Esophagus muscularis mucosa (tissue), 4 donors: Measurements from ENCODE around the gene LHPP. TPM values are rescaled to one million over a fixed set of nuclear protein-coding genes. Genes with fewer than 3 reads are reported as not detected.

Source experiments
- DNase-seq: peaks from one replicate; pipeline ENCODE4 v3.0.0-alpha.2; 2017; ENCODE audit errors: extremely low spot score
- H3K27ac ChIP-seq, 4 donors: fragments of 200-600 bp; sonication (generic); replicated peaks in 1 of 4; 1 replicate in 3 of 4; 2 replicates in 1 of 4; pipeline ENCODE4 v1.5.1; 2016 to 2019; ENCODE audit warnings: mild to moderate bottlenecking in 1 of 4
- H3K27me3 ChIP-seq, 4 donors: fragments of 200-600 bp; sonication (generic); one replicate each; pipeline versions ENCODE4 v1.5.1 to v1.6.0; 2016 to 2019
- H3K36me3 ChIP-seq, 4 donors: fragments of 200-600 bp; sonication (generic); one replicate each; pipeline ENCODE4 v1.5.1; 2016 to 2019
- H3K4me1 ChIP-seq, 4 donors: fragments of 200-600 bp; sonication (generic); one replicate each; pipeline ENCODE4 v1.5.1; 2016 to 2019
- H3K4me3 ChIP-seq, 4 donors: fragments of 200-600 bp; sonication (generic); 1 replicate in 2 of 4; 2 replicates in 2 of 4; pipeline ENCODE4 v1.5.1; 2016 to 2019; ENCODE audit warnings: mild to moderate bottlenecking in 4 of 4, moderate library complexity in 1 of 4
- H3K9me3 ChIP-seq, 4 donors: fragments of 200-600 bp; sonication (generic); 1 replicate in 3 of 4; 2 replicates in 1 of 4; pipeline ENCODE4 v1.5.1; 2016 to 2019
- EP300 ChIP-seq: sonication (generic); formaldehyde crosslinking; IDR thresholded peaks from one replicate; pipeline ENCODE4 v1.6.1; 2017; ENCODE audit warnings: antibody characterized with exemption
- POLR2A ChIP-seq: fragments of 450-650 bp; IDR thresholded peaks from one replicate; pipeline ENCODE4 v1.6.1; 2017; ENCODE audit warnings: antibody characterized with exemption, moderate library complexity, mild to moderate bottlenecking, low read depth
- POLR2AphosphoS5 ChIP-seq, 2 donors: sonication (generic); formaldehyde crosslinking; IDR thresholded peaks; one replicate each; pipeline ENCODE4 v1.6.1; 2017; ENCODE audit warnings: antibody characterized with exemption in 2 of 2
- WGBS: methylation state at CpG from one replicate; pipeline ENCODE4 v1.1.5; 2018; 5-methylcytosine and 5-hydroxymethylcytosine counted together
- intact Hi-C: fragments of 100-400 bp; cut with DNase I; formaldehyde crosslinking; loops from one replicate; pipeline ENCODE4 v1.15.1; 2023
- total RNA-seq, 4 donors: library from RNA; depleted of rRNA; stranded (reverse); fragments of >200 nt; gene quantifications; one replicate each; pipeline versions ENCODE4 v1.1.0 to v1.2.1, GENCODE V29; 2016
- TF ChIP-seq, protein P1 (sequence below), 3 experiments: fragments of 200-600 bp in 2 of 3; fragments of 450-650 bp in 1 of 3; sonication (generic) in 2 of 3; IDR thresholded peaks; one replicate each; pipeline ENCODE4 v1.5.1; 2017 to 2019; ENCODE audit warnings: antibody characterized with exemption in 3 of 3, mild to moderate bottlenecking in 2 of 3, moderate library complexity in 1 of 3

Gene LHPP
- total RNA-seq, 4 donors from 2014 or later = 10.8 to 20.9 (median 15.7) TPM

DNA sequence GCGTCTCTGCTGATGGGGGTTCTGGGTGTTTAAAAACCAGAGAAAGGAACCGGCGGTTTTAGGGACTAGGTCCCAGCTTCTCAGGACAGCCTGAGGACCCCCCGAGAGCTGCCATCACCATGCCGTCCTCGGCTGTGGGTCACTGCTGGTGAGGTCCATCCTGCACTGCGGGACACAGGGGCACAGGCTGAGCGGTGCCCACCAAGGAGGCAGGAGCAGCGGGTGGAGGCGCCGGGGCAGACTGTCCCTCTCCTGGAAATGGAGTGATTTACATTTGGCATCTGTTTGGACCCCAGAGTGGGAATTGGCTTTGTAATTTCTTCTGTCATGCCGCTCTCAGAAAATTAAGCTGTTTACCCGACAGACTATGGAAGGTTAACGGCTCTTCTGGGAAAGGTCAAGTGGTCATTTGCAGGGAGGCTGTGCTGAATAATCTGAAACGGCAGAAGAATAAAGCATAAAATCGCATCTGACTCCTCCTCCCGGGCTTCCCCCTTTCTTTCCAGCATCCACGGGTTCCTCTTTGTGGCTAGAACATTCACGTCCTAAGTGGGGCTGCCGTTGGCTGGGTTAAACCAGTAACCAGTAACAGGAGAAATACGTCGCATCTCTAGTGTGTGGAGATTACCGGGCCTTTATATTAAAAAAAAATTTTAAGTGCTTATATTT, 31.7 kb downstream of the LHPP start:
- no peaks in the 10 kb centered on the region for H3K4me1 ChIP-seq
- H3K36me3 ChIP-seq = peaks cover 0 to 13% (median 2%) of the 10 kb centered on the region in 4 donors
- H3K4me3 ChIP-seq = no peak overlapping the region
- DNase-seq = no peak
- WGBS = 80% methylated on average over 23 of the region's 23 CpGs
- no peaks in the 10 kb centered on the region for H3K27me3 ChIP-seq
- TF ChIP-seq POLR2A (no peak), EP300 (no peak), POLR2AphosphoS5 (IDR thresholded peaks at IDR 0.05) (no peak)
- TF ChIP-seq, protein P1, sequence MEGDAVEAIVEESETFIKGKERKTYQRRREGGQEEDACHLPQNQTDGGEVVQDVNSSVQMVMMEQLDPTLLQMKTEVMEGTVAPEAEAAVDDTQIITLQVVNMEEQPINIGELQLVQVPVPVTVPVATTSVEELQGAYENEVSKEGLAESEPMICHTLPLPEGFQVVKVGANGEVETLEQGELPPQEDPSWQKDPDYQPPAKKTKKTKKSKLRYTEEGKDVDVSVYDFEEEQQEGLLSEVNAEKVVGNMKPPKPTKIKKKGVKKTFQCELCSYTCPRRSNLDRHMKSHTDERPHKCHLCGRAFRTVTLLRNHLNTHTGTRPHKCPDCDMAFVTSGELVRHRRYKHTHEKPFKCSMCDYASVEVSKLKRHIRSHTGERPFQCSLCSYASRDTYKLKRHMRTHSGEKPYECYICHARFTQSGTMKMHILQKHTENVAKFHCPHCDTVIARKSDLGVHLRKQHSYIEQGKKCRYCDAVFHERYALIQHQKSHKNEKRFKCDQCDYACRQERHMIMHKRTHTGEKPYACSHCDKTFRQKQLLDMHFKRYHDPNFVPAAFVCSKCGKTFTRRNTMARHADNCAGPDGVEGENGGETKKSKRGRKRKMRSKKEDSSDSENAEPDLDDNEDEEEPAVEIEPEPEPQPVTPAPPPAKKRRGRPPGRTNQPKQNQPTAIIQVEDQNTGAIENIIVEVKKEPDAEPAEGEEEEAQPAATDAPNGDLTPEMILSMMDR (IDR thresholded peaks at IDR 0.05) = no peak
- no peak overlapping the region for H3K27ac ChIP-seq
- intact Hi-C loops = no loop called here
- H3K9me3 ChIP-seq = no peaks in the 10 kb centered on the region

DNA sequence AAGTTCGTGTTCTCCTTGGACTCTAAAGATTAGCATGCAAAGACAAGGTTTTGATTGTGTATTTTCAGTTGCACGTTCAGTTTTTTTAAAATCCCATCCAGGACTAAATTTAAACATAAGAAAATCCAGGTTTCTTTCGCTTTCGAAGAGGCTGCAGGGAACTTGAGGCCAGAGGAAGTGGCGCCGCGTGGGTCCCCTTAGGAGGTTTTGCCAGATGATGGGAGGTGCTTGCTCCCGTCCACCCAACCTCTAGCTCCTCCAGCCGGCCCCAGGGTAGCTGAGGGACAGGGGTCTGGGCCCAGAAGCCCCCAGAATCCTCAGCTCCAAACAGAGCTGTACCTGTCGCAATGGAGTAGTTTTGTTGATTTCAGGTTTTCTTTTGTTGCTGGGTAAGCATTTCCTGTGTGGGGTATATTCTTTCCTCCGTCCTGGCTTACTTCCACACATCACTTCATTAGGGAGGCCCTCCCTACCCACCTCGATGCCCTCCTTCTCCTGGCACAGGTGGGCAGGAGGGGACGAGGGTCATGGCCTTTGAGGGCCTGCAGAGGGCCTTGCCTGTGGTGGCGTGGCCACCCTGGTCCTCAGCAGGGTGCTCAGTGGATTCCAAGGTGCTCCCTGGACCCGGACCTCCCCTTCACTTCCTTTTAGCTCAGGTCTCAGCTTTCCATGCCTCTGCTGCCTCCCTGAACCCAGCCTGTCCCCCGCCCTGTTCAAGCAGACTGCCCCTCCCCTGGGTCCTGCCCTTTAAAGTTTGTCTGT, 32.6 kb downstream of the LHPP start:
- no peak for DNase-seq
- 81% methylated on average over 14 of the region's 16 CpGs for WGBS
- intact Hi-C loops = no loop called here
- no peaks in the 10 kb centered on the region for H3K9me3 ChIP-seq
- H3K36me3 ChIP-seq = peaks cover 0 to 11% (median 2%) of the 10 kb centered on the region in 4 donors
- no peak overlapping the region for H3K27ac ChIP-seq
- H3K4me1 ChIP-seq = no peaks in the 10 kb centered on the region
- no peak for TF ChIP-seq POLR2AphosphoS5 (IDR thresholded peaks at IDR 0.05)
- no peak for TF ChIP-seq POLR2A
- TF ChIP-seq EP300 = no peak
- TF ChIP-seq, protein P1 (IDR thresholded peaks at IDR 0.05) = no peak
- H3K27me3 ChIP-seq = no peaks in the 10 kb centered on the region
- no peak overlapping the region for H3K4me3 ChIP-seq

DNA sequence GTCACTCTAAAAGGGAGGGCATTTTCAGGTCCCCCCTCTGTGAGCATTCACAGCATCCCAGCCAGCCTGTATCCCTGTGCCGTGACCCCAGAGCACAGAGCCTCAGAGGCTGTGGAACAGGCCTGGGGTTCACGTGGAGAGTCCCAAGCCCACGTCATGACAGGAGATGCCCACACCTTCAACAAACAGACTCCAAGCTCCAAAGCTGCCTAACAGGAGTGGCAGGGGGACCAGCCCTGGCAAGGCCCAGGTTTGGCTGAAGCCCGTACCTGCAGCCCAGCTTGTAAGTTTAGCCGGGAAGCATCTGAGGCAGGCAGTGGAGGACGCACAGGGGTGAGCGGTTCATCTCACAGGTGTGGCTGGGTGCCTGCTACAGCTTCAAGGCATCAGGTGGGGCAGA, 33.5 kb downstream of the LHPP start:
- no peaks in the 10 kb centered on the region for H3K9me3 ChIP-seq
- intact Hi-C loops = no loop called here
- no peak overlapping the region for H3K27ac ChIP-seq
- H3K36me3 ChIP-seq = peaks cover 0 to 19% (median 2%) of the 10 kb centered on the region in 4 donors
- no peaks in the 10 kb centered on the region for H3K4me1 ChIP-seq
- H3K4me3 ChIP-seq = no peak overlapping the region
- TF ChIP-seq POLR2A (no peak), EP300 (no peak), POLR2AphosphoS5 (IDR thresholded peaks at IDR 0.05) (no peak)
- TF ChIP-seq, protein P1 (IDR thresholded peaks at IDR 0.05) = no peak
- 91% methylated on average over 7 of the region's 7 CpGs for WGBS
- no peaks in the 10 kb centered on the region for H3K27me3 ChIP-seq
- DNase-seq = no peak

DNA sequence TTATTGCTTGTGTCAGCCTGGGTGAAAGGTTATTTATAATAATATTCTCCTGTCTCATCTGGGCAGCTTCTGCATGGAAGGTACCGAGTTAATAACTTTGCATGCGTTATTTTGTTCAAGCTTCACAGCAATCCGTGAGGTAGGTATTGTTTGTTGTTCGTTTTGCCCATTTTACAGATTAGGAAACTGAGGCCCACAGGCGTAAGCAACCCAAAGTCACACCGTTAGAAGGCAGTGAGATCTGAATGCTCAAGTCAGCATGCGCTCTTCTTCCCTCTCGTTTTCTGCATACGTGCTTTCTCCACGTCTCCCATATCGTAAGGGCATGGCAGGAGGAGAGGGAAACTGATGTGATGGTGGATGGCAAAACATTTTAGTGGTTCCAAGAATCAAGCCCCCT, 34.1 kb downstream of the LHPP start:
- intact Hi-C loops = no loop called here
- 97% methylated on average over 11 of the region's 11 CpGs for WGBS
- H3K4me1 ChIP-seq = no peaks in the 10 kb centered on the region

More for the DNA sequence above, 34.1 kb downstream of the LHPP start:
- no peak for TF ChIP-seq POLR2AphosphoS5 (IDR thresholded peaks at IDR 0.05)
- TF ChIP-seq, protein P1 (IDR thresholded peaks at IDR 0.05) = no peak
- TF ChIP-seq POLR2A = no peak
- no peak for TF ChIP-seq EP300
- Histone ChIP-seq H3K9me3 (peaks cover 0 to 3% (median under 1%) of the 10 kb centered on the region in 4 donors), H3K27ac (no peak overlapping the region), H3K36me3 (peaks cover 0 to 17% (median 1%) of the 10 kb centered on the region in 4 donors), H3K4me3 (no peak overlapping the region), H3K27me3 (no peaks in the 10 kb centered on the region)
- no peak for DNase-seq
